ENCODE results near the gene ASB1. TPM values are rescaled to one million over a fixed set of nuclear protein-coding genes. Genes with fewer than 3 reads are reported as not detected.
A peak's percentile ranks its signal among the peaks of the same experiment; 100 is the strongest.

The ASB1 gene
- total and polyA plus RNA-seq, 2 of the 13 experiments (the other 11 are each of a cell fraction or from before 2014, with no cell fraction given), result 48.6 to 49.2 TPM

GRCh38 chr2:238403632-238404405 is 22.9 kb upstream of the ASB1 start (continued):
- TF ChIP-seq ZNF136 (CRISPR knock-in tag; IDR thresholded peaks at IDR 0.05; ENCODE audit: low read depth) (no peak), GATAD2A (CRISPR knock-in tag; IDR thresholded peaks at IDR 0.05) (peak; percentile 50), RXRB (CRISPR knock-in tag; IDR thresholded peaks at IDR 0.05; ENCODE audit: borderline replicate concordance) (peak; percentile 86), ZNF124 (CRISPR knock-in tag; IDR thresholded peaks at IDR 0.05) (peak; percentile 91), WIZ (CRISPR knock-in tag; IDR thresholded peaks at IDR 0.05) (peak; percentile 59; the same call in 1 of the 2 replicates), ZNF160 (CRISPR knock-in tag; IDR thresholded peaks at IDR 0.05) (no peak), MXD4 (CRISPR knock-in tag; IDR thresholded peaks at IDR 0.05) (0 out of 2 replicates have a peak, but pooled peaks have one; percentile 34), POGZ (CRISPR knock-in tag; IDR thresholded peaks at IDR 0.05) (peak; percentile 88), ZNF101 (CRISPR knock-in tag; IDR thresholded peaks at IDR 0.05; ENCODE audit: borderline replicate concordance, low read depth) (no peak), CTCF (CRISPR knock-in tag; IDR thresholded peaks at IDR 0.05) (no peak), PCBP1 (IDR thresholded peaks at IDR 0.05; ENCODE audit: borderline replicate concordance, low read depth, low read length) (no peak), EEA1 (CRISPR knock-in tag; IDR thresholded peaks at IDR 0.05; ENCODE audit: borderline replicate concordance) (no peak), ATF2 (CRISPR knock-in tag; IDR thresholded peaks at IDR 0.05) (peak; percentile 39; the same call in 1 of the 2 replicates), AHR (CRISPR knock-in tag; IDR thresholded peaks at IDR 0.05) (no peak), HNRNPL (IDR thresholded peaks at IDR 0.05; ENCODE audit: low read depth, low read length) (no peak)
- TF ChIP-seq, protein P1, sequence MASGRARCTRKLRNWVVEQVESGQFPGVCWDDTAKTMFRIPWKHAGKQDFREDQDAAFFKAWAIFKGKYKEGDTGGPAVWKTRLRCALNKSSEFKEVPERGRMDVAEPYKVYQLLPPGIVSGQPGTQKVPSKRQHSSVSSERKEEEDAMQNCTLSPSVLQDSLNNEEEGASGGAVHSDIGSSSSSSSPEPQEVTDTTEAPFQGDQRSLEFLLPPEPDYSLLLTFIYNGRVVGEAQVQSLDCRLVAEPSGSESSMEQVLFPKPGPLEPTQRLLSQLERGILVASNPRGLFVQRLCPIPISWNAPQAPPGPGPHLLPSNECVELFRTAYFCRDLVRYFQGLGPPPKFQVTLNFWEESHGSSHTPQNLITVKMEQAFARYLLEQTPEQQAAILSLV (CRISPR knock-in tag; IDR thresholded peaks at IDR 0.05; ENCODE audit: borderline replicate concordance), result peak; percentile 76; the same call in 1 of the 2 replicates
- TF ChIP-seq, protein P2, sequence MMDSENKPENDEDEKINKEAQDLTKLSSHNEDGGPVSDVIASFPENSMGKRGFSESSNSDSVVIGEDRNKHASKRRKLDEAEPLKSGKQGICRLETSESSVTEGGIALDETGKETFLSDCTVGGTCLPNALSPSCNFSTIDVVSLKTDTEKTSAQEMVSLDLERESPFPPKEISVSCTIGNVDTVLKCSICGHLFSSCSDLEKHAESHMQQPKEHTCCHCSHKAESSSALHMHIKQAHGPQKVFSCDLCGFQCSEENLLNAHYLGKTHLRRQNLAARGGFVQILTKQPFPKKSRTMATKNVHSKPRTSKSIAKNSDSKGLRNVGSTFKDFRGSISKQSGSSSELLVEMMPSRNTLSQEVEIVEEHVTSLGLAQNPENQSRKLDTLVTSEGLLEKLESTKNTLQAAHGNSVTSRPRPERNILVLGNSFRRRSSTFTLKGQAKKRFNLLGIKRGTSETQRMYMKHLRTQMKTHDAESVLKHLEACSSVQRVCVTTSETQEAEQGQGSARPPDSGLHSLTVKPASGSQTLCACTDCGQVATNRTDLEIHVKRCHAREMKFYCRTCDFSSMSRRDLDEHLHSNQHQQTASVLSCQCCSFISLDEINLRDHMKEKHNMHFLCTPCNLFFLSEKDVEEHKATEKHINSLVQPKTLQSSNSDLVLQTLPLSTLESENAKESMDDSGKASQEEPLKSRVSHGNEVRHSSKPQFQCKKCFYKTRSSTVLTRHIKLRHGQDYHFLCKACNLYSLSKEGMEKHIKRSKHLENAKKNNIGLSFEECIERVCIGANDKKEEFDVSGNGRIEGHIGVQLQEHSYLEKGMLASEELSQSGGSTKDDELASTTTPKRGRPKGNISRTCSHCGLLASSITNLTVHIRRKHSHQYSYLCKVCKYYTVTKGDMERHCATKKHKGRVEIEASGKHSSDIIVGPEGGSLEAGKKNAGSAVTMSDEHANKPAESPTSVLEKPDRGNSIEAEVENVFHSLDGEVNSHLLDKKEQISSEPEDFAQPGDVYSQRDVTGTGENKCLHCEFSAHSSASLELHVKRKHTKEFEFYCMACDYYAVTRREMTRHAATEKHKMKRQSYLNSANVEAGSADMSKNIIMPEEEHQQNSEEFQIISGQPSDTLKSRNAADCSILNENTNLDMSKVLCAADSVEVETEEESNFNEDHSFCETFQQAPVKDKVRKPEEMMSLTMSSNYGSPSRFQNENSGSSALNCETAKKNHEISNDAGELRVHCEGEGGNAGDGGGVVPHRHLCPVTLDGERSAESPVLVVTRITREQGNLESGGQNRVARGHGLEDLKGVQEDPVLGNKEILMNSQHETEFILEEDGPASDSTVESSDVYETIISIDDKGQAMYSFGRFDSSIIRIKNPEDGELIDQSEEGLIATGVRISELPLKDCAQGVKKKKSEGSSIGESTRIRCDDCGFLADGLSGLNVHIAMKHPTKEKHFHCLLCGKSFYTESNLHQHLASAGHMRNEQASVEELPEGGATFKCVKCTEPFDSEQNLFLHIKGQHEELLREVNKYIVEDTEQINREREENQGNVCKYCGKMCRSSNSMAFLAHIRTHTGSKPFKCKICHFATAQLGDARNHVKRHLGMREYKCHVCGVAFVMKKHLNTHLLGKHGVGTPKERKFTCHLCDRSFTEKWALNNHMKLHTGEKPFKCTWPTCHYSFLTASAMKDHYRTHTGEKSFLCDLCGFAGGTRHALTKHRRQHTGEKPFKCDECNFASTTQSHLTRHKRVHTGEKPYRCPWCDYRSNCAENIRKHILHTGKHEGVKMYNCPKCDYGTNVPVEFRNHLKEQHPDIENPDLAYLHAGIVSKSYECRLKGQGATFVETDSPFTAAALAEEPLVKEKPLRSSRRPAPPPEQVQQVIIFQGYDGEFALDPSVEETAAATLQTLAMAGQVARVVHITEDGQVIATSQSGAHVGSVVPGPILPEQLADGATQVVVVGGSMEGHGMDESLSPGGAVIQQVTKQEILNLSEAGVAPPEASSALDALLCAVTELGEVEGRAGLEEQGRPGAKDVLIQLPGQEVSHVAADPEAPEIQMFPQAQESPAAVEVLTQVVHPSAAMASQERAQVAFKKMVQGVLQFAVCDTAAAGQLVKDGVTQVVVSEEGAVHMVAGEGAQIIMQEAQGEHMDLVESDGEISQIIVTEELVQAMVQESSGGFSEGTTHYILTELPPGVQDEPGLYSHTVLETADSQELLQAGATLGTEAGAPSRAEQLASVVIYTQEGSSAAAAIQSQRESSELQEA (CRISPR knock-in tag; IDR thresholded peaks at IDR 0.05; ENCODE audit: not compliant biosample characterization), result no peak

Data from HepG2 (cell line).